ENCODE measurements around the gene SKA2. TPM values are rescaled to one million over a fixed set of nuclear protein-coding genes. Genes with fewer than 3 reads are reported as not detected.

SKA2 gene
- total and polyA plus RNA-seq, 10 of the 15 experiments (the other 5 are each of a cell fraction or from before 2014, with no cell fraction given) = 40.3 to 137 (median 112) TPM

GRCh38 chr17:59174671-59175070, 19.7 kb upstream of the SKA2 start:
- no TSS peak for BruUV-seq (replicated peaks)
- Histone ChIP-seq H3K36me3 (ENCODE audit: control insufficient read depth in 2 of 2, insufficient read depth in 2 of 2, low read length in 1 of 2) (peaks cover 12 to 18% of the 10 kb centered on the region in 2 experiments), H3K9me3 (replicated peaks; ENCODE audit: control insufficient read depth, insufficient read depth, low read length) (no peaks in the 10 kb centered on the region; the same call in 2 of the 3 replicates), H3K79me2 (ENCODE audit: control insufficient read depth, insufficient read depth, low read length) (no peaks in the 10 kb centered on the region), H3K4me3 (no peak overlapping the region), H3K4me1 (ENCODE audit: control insufficient read depth, insufficient read depth, low read length) (no peaks in the 10 kb centered on the region), H4K20me1 (ENCODE audit: control insufficient read depth, insufficient read depth) (no peaks in the 10 kb centered on the region), H3K27me3 (replicated peaks in 1 of 2; ENCODE audit: control insufficient read depth in 2 of 2, insufficient read depth in 2 of 2, low read length in 1 of 2) (no peaks in the 10 kb centered on the region), H3K9ac (ENCODE audit: control insufficient read depth, insufficient read depth, low read length) (no peak overlapping the region), H3K27ac (ENCODE audit: control insufficient read depth, insufficient read depth) (no peak overlapping the region), H3K4me2 (ENCODE audit: control insufficient read depth, insufficient read depth) (no peak overlapping the region), H2AFZ (ENCODE audit: control insufficient read depth, low read depth, low read length) (no peak overlapping the region)
- ChIA-PET POLR2A (no interaction called here), SMC1A (ENCODE audit: uncharacterized antibody, unreplicated experiment) (no interaction called here), RAD21 (ENCODE audit: unreplicated experiment) (interaction anchor here (1.1 kb wide), 1 partner anchor 23 kb away, joined by 3 read pairs; no protein-coding TSS in a partner anchor), CTCF (no interaction called here)
- TF ChIP-seq, protein P1, sequence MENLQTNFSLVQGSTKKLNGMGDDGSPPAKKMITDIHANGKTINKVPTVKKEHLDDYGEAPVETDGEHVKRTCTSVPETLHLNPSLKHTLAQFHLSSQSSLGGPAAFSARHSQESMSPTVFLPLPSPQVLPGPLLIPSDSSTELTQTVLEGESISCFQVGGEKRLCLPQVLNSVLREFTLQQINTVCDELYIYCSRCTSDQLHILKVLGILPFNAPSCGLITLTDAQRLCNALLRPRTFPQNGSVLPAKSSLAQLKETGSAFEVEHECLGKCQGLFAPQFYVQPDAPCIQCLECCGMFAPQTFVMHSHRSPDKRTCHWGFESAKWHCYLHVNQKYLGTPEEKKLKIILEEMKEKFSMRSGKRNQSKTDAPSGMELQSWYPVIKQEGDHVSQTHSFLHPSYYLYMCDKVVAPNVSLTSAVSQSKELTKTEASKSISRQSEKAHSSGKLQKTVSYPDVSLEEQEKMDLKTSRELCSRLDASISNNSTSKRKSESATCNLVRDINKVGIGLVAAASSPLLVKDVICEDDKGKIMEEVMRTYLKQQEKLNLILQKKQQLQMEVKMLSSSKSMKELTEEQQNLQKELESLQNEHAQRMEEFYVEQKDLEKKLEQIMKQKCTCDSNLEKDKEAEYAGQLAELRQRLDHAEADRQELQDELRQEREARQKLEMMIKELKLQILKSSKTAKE (IDR thresholded peaks at IDR 0.05; ENCODE audit: low read depth, poor library complexity, severe bottlenecking) = no peak
- no peak for TF ChIP-seq MYB (IDR thresholded peaks at IDR 0.05; ENCODE audit: borderline replicate concordance, low read depth, low read length)
- TF ChIP-seq RB1 (IDR thresholded peaks at IDR 0.05; ENCODE audit: borderline replicate concordance) = no peak
- no peak for TF ChIP-seq CHD4 (IDR thresholded peaks at IDR 0.05)
- TF ChIP-seq, protein P2, sequence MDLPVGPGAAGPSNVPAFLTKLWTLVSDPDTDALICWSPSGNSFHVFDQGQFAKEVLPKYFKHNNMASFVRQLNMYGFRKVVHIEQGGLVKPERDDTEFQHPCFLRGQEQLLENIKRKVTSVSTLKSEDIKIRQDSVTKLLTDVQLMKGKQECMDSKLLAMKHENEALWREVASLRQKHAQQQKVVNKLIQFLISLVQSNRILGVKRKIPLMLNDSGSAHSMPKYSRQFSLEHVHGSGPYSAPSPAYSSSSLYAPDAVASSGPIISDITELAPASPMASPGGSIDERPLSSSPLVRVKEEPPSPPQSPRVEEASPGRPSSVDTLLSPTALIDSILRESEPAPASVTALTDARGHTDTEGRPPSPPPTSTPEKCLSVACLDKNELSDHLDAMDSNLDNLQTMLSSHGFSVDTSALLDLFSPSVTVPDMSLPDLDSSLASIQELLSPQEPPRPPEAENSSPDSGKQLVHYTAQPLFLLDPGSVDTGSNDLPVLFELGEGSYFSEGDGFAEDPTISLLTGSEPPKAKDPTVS (IDR thresholded peaks at IDR 0.05; ENCODE audit: low read depth, low read length) = no peak
- no peak for TF ChIP-seq ZNF274 (IDR thresholded peaks at IDR 0.05; ENCODE audit: insufficient read depth, insufficient read length)
- intact Hi-C loops (cut with micrococcal nuclease; ENCODE audit: unreplicated experiment) (no loop called here), in situ Hi-C loops (cut with MboI) (no loop called here)
- DNase-seq (ENCODE audit: low read depth, low spot score) (no peak), FAIRE-seq (no peak), ATAC-seq (no peak)
- WGBS (ENCODE audit: insufficient coverage, insufficient replicate concordance, low lambda C conversion rate, missing lambda C conversion rate) = 100% methylated on average over 9 of the region's 11 CpGs
